Neural progenitor cell (in vitro differentiated cells): ENCODE data around the gene ZBED4. TPM values are rescaled to one million over a fixed set of nuclear protein-coding genes. Genes with fewer than 3 reads are reported as not detected.
A peak's percentile ranks its signal among the peaks of the same experiment; 100 is the strongest.

Experiments
- DNase-seq: peaks from one replicate; pipeline ENCODE4 v3.0.0-alpha.2; 2016; ENCODE audit warnings: low spot score
- H2AFZ ChIP-seq: fragments of 200-600 bp; sonication (generic); replicated peaks from 2 replicates; pipeline ENCODE4 v1.6.1; 2016; ENCODE audit warnings: antibody characterized with exemption
- H3F3A ChIP-seq: fragments of 200-600 bp; sonication (generic); 2 replicates; pipeline ENCODE4 v1.6.1; 2016; ENCODE audit warnings: antibody characterized with exemption, low read depth
- H3K27ac ChIP-seq: fragments of 200-600 bp; sonication (generic); 2 replicates; pipeline ENCODE4 v1.5.1; 2016; ENCODE audit warnings: mild to moderate bottlenecking
- H3K27me3 ChIP-seq: fragments of 200-600 bp; sonication (generic); 2 replicates; pipeline ENCODE4 v1.6.1; 2016; ENCODE audit warnings: mild to moderate bottlenecking, moderate library complexity
- H3K36me3 ChIP-seq: fragments of 200-600 bp; sonication (generic); 2 replicates; pipeline ENCODE4 v1.5.1; 2016
- H3K4me1 ChIP-seq: fragments of 200-600 bp; sonication (generic); 2 replicates; pipeline ENCODE4 v1.6.1; 2016; ENCODE audit warnings: mixed run types
- H3K4me2 ChIP-seq: fragments of 200-600 bp; sonication (generic); 2 replicates; pipeline ENCODE4 v1.6.1; 2016
- H3K4me3 ChIP-seq: fragments of 200-600 bp; sonication (generic); 2 replicates; pipeline ENCODE4 v1.5.1; 2016
- H3K79me2 ChIP-seq: fragments of 200-600 bp; sonication (generic); 2 replicates; pipeline ENCODE4 v1.6.1; 2016; ENCODE audit warnings: low read depth
- H3K9ac ChIP-seq: fragments of 200-600 bp; sonication (generic); 2 replicates; pipeline ENCODE4 v1.6.1; 2016
- H3K9me3 ChIP-seq: fragments of 200-600 bp; sonication (generic); 2 replicates; pipeline ENCODE4 v1.5.1; 2016; ENCODE audit warnings: low read depth
- H4K20me1 ChIP-seq: fragments of 200-600 bp; sonication (generic); 2 replicates; pipeline ENCODE4 v1.6.1; 2016; ENCODE audit warnings: low read depth
- H3K27ac Mint-ChIP-seq: 3 replicates; pipeline ENCODE4 v1.8.0; 2021; ENCODE audit warnings: mixed read lengths
- H3K27me3 Mint-ChIP-seq: 2 replicates; pipeline ENCODE4 v1.8.0; 2022; ENCODE audit warnings: low read depth, mild to moderate bottlenecking, inconsistent platforms, moderate library complexity, mixed read lengths; ENCODE audit not compliant: insufficient read depth
- H3K36me3 Mint-ChIP-seq: 3 replicates; pipeline ENCODE4 v1.8.0; 2021; ENCODE audit warnings: mixed read lengths
- H3K4me1 Mint-ChIP-seq: 3 replicates; pipeline ENCODE4 v1.8.0; 2021; ENCODE audit warnings: mixed read lengths
- H3K4me3 Mint-ChIP-seq: 3 replicates; pipeline ENCODE4 v1.8.0; 2021; ENCODE audit warnings: mild to moderate bottlenecking, moderate library complexity, mixed read lengths
- H3K9me3 Mint-ChIP-seq: 3 replicates; pipeline ENCODE4 v1.8.0; 2020; ENCODE audit warnings: mixed read lengths
- EZH2 ChIP-seq: fragments of 200-600 bp; sonication (generic); IDR thresholded peaks from 2 replicates; pipeline ENCODE4 v1.6.1; 2017; ENCODE audit warnings: antibody characterized with exemption, mild to moderate bottlenecking, moderate library complexity
- EZH2phosphoT487 ChIP-seq: fragments of 200-600 bp; sonication (generic); IDR thresholded peaks from 2 replicates; pipeline ENCODE4 v1.6.1; 2017; ENCODE audit warnings: antibody characterized with exemption
- total RNA-seq: library from RNA; depleted of rRNA; stranded (reverse); fragments of >200 nt; gene quantifications from 2 replicates; pipeline ENCODE4 v1.2.3, GENCODE V29; 2015; ENCODE audit warnings: low replicate concordance
- TF ChIP-seq, protein P1 (sequence below): fragments of 200-600 bp; sonication (generic); IDR thresholded peaks from 2 replicates; pipeline ENCODE4 v1.5.1; 2017; ENCODE audit warnings: antibody characterized with exemption, mild to moderate bottlenecking

Gene ZBED4
- total RNA-seq, 1 donor from 2014 or later, result 23.1 TPM

DNA sequence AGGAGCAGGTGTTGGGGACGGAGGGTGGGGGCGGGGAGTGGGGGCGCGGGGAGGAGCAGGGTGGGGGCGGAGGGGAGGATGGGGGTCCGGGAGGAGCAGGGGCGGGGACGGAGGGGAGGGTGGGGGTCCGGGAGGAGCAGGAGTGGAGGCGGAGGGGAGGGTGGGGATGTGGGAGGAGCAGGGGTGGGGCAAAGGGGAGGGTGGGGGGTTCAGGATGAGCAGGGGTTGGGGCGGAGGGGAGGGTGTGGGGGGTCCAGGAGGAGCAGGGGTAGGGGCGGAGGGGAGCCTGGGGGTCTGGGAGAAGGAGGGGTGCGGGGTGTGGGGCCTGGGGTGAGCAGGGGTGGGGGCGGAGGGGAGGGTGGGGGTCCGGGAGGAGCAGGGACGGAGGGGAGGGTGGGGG lies 81.9 kb downstream of the ZBED4 start:
- H4K20me1 ChIP-seq, result peaks cover 3% of the 10 kb centered on the region
- H3K4me1 ChIP-seq, result peaks cover 15% of the 10 kb centered on the region
- DNase-seq, result no peak
- H3K4me2 ChIP-seq, result peak overlapping the region; percentile 76
- peaks cover 32% of the 10 kb centered on the region for H3K27me3 ChIP-seq
- H3K36me3 ChIP-seq, result no peaks in the 10 kb centered on the region
- peaks cover 4% of the 10 kb centered on the region for H3F3A ChIP-seq
- H3K27ac ChIP-seq, result no peak overlapping the region
- Mint-ChIP-seq H3K27ac (no peak overlapping the region), H3K4me1 (peaks cover 20% of the 10 kb centered on the region), H3K36me3 (no peaks in the 10 kb centered on the region), H3K9me3 (no peaks in the 10 kb centered on the region), H3K27me3 (peaks cover 10% of the 10 kb centered on the region), H3K4me3 (no peak overlapping the region)
- TF ChIP-seq EZH2phosphoT487, result no peak
- no peak for TF ChIP-seq EZH2
- TF ChIP-seq, protein P1, sequence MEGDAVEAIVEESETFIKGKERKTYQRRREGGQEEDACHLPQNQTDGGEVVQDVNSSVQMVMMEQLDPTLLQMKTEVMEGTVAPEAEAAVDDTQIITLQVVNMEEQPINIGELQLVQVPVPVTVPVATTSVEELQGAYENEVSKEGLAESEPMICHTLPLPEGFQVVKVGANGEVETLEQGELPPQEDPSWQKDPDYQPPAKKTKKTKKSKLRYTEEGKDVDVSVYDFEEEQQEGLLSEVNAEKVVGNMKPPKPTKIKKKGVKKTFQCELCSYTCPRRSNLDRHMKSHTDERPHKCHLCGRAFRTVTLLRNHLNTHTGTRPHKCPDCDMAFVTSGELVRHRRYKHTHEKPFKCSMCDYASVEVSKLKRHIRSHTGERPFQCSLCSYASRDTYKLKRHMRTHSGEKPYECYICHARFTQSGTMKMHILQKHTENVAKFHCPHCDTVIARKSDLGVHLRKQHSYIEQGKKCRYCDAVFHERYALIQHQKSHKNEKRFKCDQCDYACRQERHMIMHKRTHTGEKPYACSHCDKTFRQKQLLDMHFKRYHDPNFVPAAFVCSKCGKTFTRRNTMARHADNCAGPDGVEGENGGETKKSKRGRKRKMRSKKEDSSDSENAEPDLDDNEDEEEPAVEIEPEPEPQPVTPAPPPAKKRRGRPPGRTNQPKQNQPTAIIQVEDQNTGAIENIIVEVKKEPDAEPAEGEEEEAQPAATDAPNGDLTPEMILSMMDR, result no peak
- H2AFZ ChIP-seq, result no peak overlapping the region
- H3K9me3 ChIP-seq, result no peaks in the 10 kb centered on the region
- H3K9ac ChIP-seq, result no peak overlapping the region
- H3K79me2 ChIP-seq, result no peaks in the 10 kb centered on the region
- peak overlapping the region; percentile 42 for H3K4me3 ChIP-seq

DNA sequence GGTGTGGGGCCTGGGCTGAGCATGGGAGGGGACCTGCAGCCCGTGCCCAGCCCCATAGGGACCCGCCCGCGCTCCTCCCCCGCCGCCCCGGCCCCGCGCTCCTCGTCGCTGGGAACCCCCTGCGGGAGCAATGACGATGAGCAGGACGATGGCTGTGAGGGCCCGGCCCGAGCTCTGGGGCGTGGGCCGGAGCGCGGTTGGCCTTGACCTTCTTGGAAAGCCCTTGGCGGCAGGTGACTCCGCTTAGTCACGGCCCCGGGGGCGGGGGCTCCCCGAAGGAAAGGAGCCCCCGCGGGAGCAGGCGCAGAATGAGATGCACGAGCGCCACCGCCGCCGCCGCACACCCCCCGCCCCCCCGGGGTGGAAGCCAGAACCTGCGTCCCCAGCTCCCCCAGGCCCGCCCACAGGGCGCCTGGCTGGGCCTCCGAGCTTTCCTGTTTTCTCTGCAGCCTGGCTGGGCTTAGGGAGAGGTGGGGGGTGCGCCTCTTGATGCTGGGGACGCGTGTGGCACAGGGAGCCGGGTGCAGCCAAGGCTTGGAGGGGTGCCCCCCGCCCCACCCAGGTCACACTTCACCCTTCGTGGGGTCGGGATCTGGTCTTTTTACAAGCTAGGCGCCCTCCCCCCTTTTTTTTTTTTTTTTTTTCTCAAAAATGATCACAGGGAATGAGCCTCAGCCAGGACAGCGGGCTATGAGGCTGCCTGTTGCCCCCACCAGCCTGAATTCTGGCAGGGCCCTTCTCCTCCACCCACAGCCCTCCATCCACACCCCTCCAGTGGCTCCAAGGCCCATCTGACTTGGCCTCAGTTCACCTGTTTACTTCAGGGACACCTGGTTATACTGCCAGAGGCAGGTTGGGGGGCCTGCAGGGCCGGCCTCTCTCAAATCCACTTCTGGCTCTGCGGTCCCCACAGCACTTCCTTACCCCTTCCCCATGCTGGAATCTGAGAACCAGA lies 82.7 kb downstream of the ZBED4 start:
- H3K4me3 Mint-ChIP-seq, result peak overlapping the region; percentile 70
- DNase-seq, result peak; percentile 52
- Histone ChIP-seq H3F3A (peaks cover 4% of the 10 kb centered on the region), H2AFZ (no peak overlapping the region), H3K9ac (no peak overlapping the region), H3K27ac (no peak overlapping the region), H3K4me1 (peaks cover 15% of the 10 kb centered on the region), H3K4me3 (peak overlapping the region; percentile 42), H3K9me3 (no peaks in the 10 kb centered on the region), H3K4me2 (peak overlapping the region; percentile 75), H4K20me1 (peaks cover 3% of the 10 kb centered on the region), H3K27me3 (peaks cover 25% of the 10 kb centered on the region), H3K36me3 (no peaks in the 10 kb centered on the region), H3K79me2 (no peaks in the 10 kb centered on the region)
- peaks cover 16% of the 10 kb centered on the region for H3K4me1 Mint-ChIP-seq
- TF ChIP-seq EZH2 (no peak), EZH2phosphoT487 (no peak)
- TF ChIP-seq, protein P1, result no peak
- H3K9me3 Mint-ChIP-seq, result peaks cover 3% of the 10 kb centered on the region
- H3K27me3 Mint-ChIP-seq, result peaks cover 9% of the 10 kb centered on the region
- no peak overlapping the region for H3K27ac Mint-ChIP-seq
- H3K36me3 Mint-ChIP-seq, result no peaks in the 10 kb centered on the region

DNA sequence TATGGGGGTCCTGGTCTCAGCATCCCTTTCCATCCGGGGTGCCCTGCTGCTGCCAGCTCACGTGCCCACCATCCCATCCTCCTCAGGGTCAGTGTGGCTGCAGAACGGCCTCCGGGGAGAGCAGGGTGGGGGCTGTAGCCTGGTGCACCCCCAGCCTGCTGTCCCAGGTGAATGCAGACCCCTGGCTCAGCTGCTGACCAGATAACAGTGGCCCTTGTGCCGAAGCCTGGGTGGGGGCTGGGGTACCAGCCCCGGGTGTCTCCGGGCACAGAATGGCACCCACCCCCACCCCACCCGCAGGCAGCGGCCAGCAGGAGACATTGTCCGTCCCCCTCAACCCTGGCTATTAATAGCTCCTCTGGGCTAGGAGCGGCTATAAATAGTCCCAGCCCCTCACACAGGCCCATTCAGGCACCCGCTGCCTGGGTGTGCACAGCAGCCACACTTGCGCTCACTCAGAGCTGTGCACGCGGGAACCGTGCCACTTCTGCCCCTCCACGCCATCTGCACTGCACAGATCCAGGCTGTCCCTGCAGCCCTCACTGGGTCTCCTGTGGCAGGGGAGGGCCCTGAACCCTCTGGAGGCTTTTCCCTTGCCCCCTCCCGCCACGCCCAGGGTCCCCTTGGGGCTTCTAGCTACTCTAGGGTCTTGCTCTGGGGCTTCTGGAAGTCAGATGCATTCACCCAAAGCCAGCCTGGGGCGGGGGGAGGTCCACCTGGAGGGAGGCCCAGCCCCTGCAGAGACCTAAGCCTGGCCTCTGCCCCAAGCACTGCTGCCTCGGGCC lies 83.5 kb downstream of the ZBED4 start:
- peaks cover 22% of the 10 kb centered on the region for H3K27me3 ChIP-seq
- Mint-ChIP-seq H3K36me3 (no peaks in the 10 kb centered on the region), H3K27ac (no peak overlapping the region), H3K4me1 (peaks cover 16% of the 10 kb centered on the region), H3K9me3 (peaks cover 3% of the 10 kb centered on the region), H3K27me3 (peaks cover 9% of the 10 kb centered on the region), H3K4me3 (peak overlapping the region; percentile 70)
- DNase-seq, result no peak
- no peak overlapping the region for H2AFZ ChIP-seq
- H3F3A ChIP-seq, result peaks cover 4% of the 10 kb centered on the region
- no peaks in the 10 kb centered on the region for H3K9me3 ChIP-seq
- TF ChIP-seq EZH2 (no peak), EZH2phosphoT487 (no peak)
- TF ChIP-seq, protein P1, result no peak
- no peaks in the 10 kb centered on the region for H3K36me3 ChIP-seq
- no peak overlapping the region for H3K9ac ChIP-seq
- no peaks in the 10 kb centered on the region for H3K79me2 ChIP-seq
- peaks cover 15% of the 10 kb centered on the region for H3K4me1 ChIP-seq
- H3K27ac ChIP-seq, result no peak overlapping the region
- peaks cover 3% of the 10 kb centered on the region for H4K20me1 ChIP-seq
- no peak overlapping the region for H3K4me3 ChIP-seq
- no peak overlapping the region for H3K4me2 ChIP-seq
